Renal pelvis (tissue), 4 donors: ENCODE data around the gene MAP1LC3A. TPM values are rescaled to one million over a fixed set of nuclear protein-coding genes. Genes with fewer than 3 reads are reported as not detected.

Source experiments
- DNase-seq: peaks from one replicate; pipeline ENCODE4 v3.0.0-alpha.2; 2013
- polyA plus RNA-seq, 3 donors: library from polyadenylated mRNA; unstranded; fragments of 120-200 nt; gene quantifications; one replicate each; pipeline ENCODE4 v1.2.1, GENCODE V29; 2013; ENCODE audit not compliant: insufficient read length in 3 of 3

MAP1LC3A gene
- polyA plus RNA-seq, 3 donors: 30.9 to 34.2 (median 31.7) TPM

DNA sequence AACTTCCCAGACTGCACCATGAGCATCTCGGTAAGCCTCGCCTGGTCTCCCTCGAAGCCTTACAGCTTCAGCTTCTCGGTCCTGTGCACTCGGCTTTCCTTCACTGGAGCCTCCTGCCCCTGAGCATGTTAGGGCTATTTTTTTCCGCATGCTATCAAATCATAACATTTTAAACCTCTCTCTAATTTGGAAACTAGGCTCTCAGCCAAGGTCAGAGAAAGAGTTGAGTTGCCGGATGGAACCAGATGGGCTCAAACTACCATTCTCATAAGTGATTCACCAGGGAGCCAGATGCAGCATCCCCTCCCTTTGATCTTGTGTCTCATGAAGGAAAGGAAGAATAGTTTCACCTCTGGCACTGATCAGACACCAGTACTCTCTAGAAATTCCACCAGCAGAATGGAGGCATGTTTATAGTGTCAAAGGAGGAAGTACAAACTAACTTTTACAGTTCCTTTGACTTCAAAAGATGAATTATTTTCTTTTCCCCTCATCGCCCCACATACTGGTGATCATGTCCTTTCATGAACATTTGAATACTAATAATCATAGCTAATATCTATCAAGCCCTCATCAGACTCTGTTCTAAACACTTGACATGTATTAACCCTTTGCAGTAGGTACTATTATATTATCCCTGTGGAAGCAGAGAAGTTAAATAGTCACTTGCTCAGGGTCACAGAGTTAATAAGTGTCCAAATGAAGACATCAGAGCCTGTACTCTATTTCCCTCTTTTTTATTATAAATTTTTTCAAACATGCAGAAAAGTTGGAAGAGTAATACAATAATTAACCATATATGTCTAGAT, 46.7 kb downstream of the MAP1LC3A start:
- DNase-seq: peak; percentile 26

DNA sequence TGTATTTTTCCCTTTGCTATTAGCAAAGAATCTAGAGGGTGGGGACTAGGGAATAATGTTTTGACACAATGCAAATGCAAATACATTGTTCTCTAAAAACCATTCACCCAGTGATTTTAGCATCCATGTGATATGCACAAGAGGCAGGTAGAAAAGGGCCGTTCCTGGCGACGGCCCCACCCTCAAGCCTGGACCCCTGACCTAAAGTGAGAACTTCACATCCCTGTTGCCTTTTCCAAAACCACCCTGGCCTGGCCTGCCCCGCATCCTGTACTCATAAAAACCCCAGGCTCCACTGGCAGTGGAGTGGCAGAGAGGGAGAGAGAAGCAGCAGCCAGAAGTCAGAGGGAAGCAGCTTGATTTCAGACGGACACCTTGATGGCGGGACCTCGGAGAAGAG, 48.5 kb downstream of the MAP1LC3A start:
- no peak for DNase-seq

Other genes starting within 250 kb of the MAP1LC3A start
- gene ITCH, start 195.4 kb upstream of the MAP1LC3A start, polyA plus RNA-seq: 10 to 100 TPM; 40.9 to 54.4 (median 48.7) TPM
- gene DYNLRB1, start 42.3 kb upstream of the MAP1LC3A start, polyA plus RNA-seq: 100 to 1,000 TPM; 196 to 225 (median 205) TPM
- gene PIGU, start 118.4 kb downstream of the MAP1LC3A start, polyA plus RNA-seq: 10 to 100 TPM; 35.2 to 44.1 (median 43.8) TPM
- gene TP53INP2, start 145.6 kb downstream of the MAP1LC3A start, polyA plus RNA-seq: 10 to 100 TPM; 12.1 to 13.8 (median 13.2) TPM